NB4 (cell line): ENCODE data around the gene TEKT1.

Experiments
- MYC ChIP-seq: IDR thresholded peaks from 2 replicates; pipeline ENCODE4 v1.6.1; 2011; ENCODE audit warnings: low read depth, low read length
- POLR2A ChIP-seq: IDR thresholded peaks from 2 replicates; pipeline ENCODE4 v1.6.1; 2011; ENCODE audit warnings: mild to moderate bottlenecking; ENCODE audit not compliant: insufficient read length; ENCODE audit errors: extremely low read depth
- TF ChIP-seq, protein P1 (sequence below): IDR thresholded peaks from one replicate; pipeline ENCODE4 v1.5.1; 2012; ENCODE audit warnings: low read depth, low read length
- TF ChIP-seq, protein P2 (sequence below): IDR thresholded peaks from 2 replicates; pipeline ENCODE4 v1.6.1; 2011; ENCODE audit warnings: low read depth, low read length

DNA sequence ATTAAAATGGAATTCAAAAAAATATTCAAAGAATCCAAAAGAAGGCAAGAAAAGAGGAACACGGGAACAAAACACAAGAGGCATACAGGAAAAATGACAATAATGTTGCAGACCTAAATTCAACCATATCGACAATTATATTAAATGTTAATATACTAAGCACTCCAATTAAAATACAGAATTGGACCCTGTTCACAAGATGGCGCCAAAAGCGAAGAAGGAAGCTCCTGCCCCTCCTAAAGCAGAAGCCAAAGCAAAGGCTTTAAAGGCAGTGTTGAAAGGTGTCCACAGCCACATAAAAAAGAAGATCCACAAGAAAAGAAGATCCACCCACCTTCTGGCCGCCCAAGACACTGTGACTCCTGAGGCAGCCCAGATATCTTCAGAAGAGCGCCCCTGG lies 82.0 kb downstream of the TEKT1 start:
- TF ChIP-seq, protein P1, sequence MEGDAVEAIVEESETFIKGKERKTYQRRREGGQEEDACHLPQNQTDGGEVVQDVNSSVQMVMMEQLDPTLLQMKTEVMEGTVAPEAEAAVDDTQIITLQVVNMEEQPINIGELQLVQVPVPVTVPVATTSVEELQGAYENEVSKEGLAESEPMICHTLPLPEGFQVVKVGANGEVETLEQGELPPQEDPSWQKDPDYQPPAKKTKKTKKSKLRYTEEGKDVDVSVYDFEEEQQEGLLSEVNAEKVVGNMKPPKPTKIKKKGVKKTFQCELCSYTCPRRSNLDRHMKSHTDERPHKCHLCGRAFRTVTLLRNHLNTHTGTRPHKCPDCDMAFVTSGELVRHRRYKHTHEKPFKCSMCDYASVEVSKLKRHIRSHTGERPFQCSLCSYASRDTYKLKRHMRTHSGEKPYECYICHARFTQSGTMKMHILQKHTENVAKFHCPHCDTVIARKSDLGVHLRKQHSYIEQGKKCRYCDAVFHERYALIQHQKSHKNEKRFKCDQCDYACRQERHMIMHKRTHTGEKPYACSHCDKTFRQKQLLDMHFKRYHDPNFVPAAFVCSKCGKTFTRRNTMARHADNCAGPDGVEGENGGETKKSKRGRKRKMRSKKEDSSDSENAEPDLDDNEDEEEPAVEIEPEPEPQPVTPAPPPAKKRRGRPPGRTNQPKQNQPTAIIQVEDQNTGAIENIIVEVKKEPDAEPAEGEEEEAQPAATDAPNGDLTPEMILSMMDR = peak; percentile 8
- TF ChIP-seq POLR2A = no peak
- TF ChIP-seq, protein P2, sequence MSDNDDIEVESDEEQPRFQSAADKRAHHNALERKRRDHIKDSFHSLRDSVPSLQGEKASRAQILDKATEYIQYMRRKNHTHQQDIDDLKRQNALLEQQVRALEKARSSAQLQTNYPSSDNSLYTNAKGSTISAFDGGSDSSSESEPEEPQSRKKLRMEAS = no peak
- no peak for TF ChIP-seq MYC
